MCF 10A (cell line): ENCODE measurements around the gene MCOLN2. TPM values are rescaled to one million over a fixed set of nuclear protein-coding genes. Genes with fewer than 3 reads are reported as not detected.

Experiments used
- BruUV-seq: library from RNA; stranded (reverse); fragments of 400-500 nt; replicated peaks from 2 replicates; lab custom pipeline; 2021; lab: Mats Ljungman, UMichigan
- CTCF ChIA-PET: fragments of 300-600 bp; sonication (Branson Sonifier 250); formaldehyde crosslinking; extraction: SDS; loops from one replicate; lab custom pipeline; 2021; ENCODE audit warnings: antibody characterized with exemption, inconsistent platforms; lab: Yijun Ruan, JAX
- POLR2A ChIA-PET: fragments of 300-600, 350-650 bp; sonication (Branson Sonifier 250); formaldehyde crosslinking; extraction: SDS; loops from one replicate; lab custom pipeline; 2020; ENCODE audit warnings: antibody characterized with exemption, inconsistent platforms; lab: Yijun Ruan, JAX
- DNase-seq: peaks from one replicate; pipeline ENCODE4 v3.0.0-alpha.2; 2018; ENCODE audit not compliant: unreplicated experiment
- H3K27ac Mint-ChIP-seq: one replicate; pipeline ENCODE4 v1.8.0; 2022; ENCODE audit warnings: mild to moderate bottlenecking, low read depth, mixed read lengths; ENCODE audit not compliant: unreplicated experiment
- H3K27me3 Mint-ChIP-seq: one replicate; pipeline ENCODE4 v1.8.0; 2022; ENCODE audit warnings: mixed read lengths; ENCODE audit not compliant: insufficient read depth, unreplicated experiment
- H3K36me3 Mint-ChIP-seq: one replicate; pipeline ENCODE4 v1.8.0; 2022; ENCODE audit warnings: mild to moderate bottlenecking, moderate library complexity, mixed read lengths; ENCODE audit not compliant: insufficient read depth, unreplicated experiment
- H3K4me1 Mint-ChIP-seq: one replicate; pipeline ENCODE4 v1.8.0; 2022; ENCODE audit warnings: mixed read lengths; ENCODE audit not compliant: insufficient read depth, unreplicated experiment
- H3K4me3 Mint-ChIP-seq: one replicate; pipeline ENCODE4 v1.8.0; 2022; ENCODE audit warnings: mild to moderate bottlenecking, moderate library complexity, mixed read lengths; ENCODE audit not compliant: unreplicated experiment
- H3K9me3 Mint-ChIP-seq: one replicate; pipeline ENCODE4 v1.8.0; 2022; ENCODE audit warnings: mixed read lengths; ENCODE audit not compliant: unreplicated experiment
- intact Hi-C: fragments of 100-400 bp; cut with micrococcal nuclease; formaldehyde crosslinking; loops from 2 replicates; pipeline ENCODE4 v1.14.1; 2022
- total RNA-seq: library from RNA; stranded (reverse); gene quantifications from 2 replicates; pipeline ENCODE4 v1.2.3, GENCODE V29; 2022
- TF ChIP-seq, protein P1 (sequence below): fragments of 200-600 bp; IDR thresholded peaks from one replicate; pipeline ENCODE4 v1.8.0; 2022; ENCODE audit warnings: antibody characterized with exemption, mild to moderate bottlenecking; ENCODE audit not compliant: unreplicated experiment

MCOLN2 gene
- total RNA-seq, 1 experiment from 2014 or later = 3.0 TPM

DNA sequence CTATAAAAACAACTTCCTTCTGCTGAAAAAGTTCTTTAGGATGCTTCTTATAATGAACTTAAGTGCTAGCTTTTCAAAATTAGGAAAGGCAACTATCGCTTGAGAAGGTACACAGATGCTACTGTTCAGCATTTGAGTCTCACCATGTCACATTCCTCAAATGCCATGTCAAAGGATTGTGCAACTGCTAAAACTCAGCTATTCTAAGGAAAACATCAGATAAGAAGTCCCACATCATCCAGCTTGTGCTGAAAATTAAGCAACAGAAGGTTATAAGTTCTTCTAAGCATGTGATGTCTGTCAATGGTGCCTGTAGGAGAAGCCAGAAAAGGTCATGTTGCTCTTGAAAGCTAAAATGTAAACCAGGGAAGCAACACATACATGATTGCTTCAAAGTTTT is 36.5 kb downstream of the MCOLN2 start:
- ChIA-PET CTCF (interaction anchor here (0.5 to 6.1 kb wide), 5 partner anchors 12 to 300 kb away, joined by 3 to 62 read pairs (median 3); partner anchors contain the start of gene C1orf52), POLR2A (interaction anchor here (0.7 to 1.3 kb wide), 4 partner anchors 11 to 285 kb away, joined by 3 to 4 read pairs (median 4); no protein-coding TSS in a partner anchor)
- DNase-seq = peak; percentile 49
- intact Hi-C loops = no loop called here
- no peak overlapping the region for H3K4me3 Mint-ChIP-seq
- no peaks in the 10 kb centered on the region for H3K27me3 Mint-ChIP-seq
- H3K27ac Mint-ChIP-seq = no peak overlapping the region
- H3K36me3 Mint-ChIP-seq = no peaks in the 10 kb centered on the region
- no peaks in the 10 kb centered on the region for H3K9me3 Mint-ChIP-seq
- TF ChIP-seq, protein P1, sequence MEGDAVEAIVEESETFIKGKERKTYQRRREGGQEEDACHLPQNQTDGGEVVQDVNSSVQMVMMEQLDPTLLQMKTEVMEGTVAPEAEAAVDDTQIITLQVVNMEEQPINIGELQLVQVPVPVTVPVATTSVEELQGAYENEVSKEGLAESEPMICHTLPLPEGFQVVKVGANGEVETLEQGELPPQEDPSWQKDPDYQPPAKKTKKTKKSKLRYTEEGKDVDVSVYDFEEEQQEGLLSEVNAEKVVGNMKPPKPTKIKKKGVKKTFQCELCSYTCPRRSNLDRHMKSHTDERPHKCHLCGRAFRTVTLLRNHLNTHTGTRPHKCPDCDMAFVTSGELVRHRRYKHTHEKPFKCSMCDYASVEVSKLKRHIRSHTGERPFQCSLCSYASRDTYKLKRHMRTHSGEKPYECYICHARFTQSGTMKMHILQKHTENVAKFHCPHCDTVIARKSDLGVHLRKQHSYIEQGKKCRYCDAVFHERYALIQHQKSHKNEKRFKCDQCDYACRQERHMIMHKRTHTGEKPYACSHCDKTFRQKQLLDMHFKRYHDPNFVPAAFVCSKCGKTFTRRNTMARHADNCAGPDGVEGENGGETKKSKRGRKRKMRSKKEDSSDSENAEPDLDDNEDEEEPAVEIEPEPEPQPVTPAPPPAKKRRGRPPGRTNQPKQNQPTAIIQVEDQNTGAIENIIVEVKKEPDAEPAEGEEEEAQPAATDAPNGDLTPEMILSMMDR = no peak
- BruUV-seq = no TSS peak
- H3K4me1 Mint-ChIP-seq = peaks cover 6% of the 10 kb centered on the region

- no peaks in the 10 kb centered on the region for H3K36me3 Mint-ChIP-seq
- H3K4me1 Mint-ChIP-seq = peaks cover 6% of the 10 kb centered on the region
Measured at GRCh38 chr1:84959294-84959693, 37.6 kb downstream of the MCOLN2 start.

DNA sequence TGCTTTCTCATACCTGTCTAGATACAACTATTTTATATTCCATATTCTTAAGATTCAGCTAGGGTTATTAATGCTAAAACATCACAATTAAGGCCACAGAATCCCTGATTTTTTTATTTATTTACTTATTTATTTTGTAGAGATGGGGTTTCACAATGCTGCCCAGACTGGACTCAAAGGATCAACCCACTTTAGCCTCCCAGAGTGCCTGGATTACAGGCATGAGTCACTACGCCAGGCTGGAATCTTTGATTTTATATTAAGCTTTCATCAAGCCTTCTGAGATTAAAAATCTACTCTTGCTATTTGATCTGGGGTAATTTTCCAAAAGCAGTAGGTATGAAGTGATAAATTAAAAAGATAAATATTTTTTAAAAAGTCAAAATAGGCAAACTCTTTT is 38.9 kb downstream of the MCOLN2 start:
- BruUV-seq = no TSS peak
- TF ChIP-seq, protein P1 = no peak
- H3K36me3 Mint-ChIP-seq = no peaks in the 10 kb centered on the region
- intact Hi-C loops = no loop called here
- no peak overlapping the region for H3K27ac Mint-ChIP-seq
- no peak overlapping the region for H3K4me3 Mint-ChIP-seq
- H3K27me3 Mint-ChIP-seq = no peaks in the 10 kb centered on the region
- DNase-seq = peak; percentile 36
- CTCF ChIA-PET = interaction anchor here (0.6 to 6.1 kb wide), 7 partner anchors 9 to 921 kb away, joined by 3 to 62 read pairs (median 3); no protein-coding TSS in a partner anchor
- POLR2A ChIA-PET = interaction anchor here (0.7 to 1.1 kb wide), 2 partner anchors 9 to 218 kb away, joined by 3 read pairs; no protein-coding TSS in a partner anchor
- H3K9me3 Mint-ChIP-seq = no peaks in the 10 kb centered on the region
- peaks cover 6% of the 10 kb centered on the region for H3K4me1 Mint-ChIP-seq

More at GRCh38 chr1:84959294-84959693, 37.6 kb downstream of the MCOLN2 start:
- BruUV-seq = no TSS peak
- Mint-ChIP-seq H3K9me3 (no peaks in the 10 kb centered on the region), H3K4me3 (no peak overlapping the region), H3K27me3 (no peaks in the 10 kb centered on the region), H3K27ac (no peak overlapping the region)
- ChIA-PET POLR2A (interaction anchor here (0.9 to 1.0 kb wide), 2 partner anchors 12 to 286 kb away, joined by 3 read pairs; no protein-coding TSS in a partner anchor), CTCF (interaction anchor here (0.8 to 6.1 kb wide), 2 partner anchors 14 to 296 kb away, joined by 5 to 62 read pairs; no protein-coding TSS in a partner anchor)
- no peak for DNase-seq
- TF ChIP-seq, protein P1 = no peak
- intact Hi-C loops = no loop called here

DNA sequence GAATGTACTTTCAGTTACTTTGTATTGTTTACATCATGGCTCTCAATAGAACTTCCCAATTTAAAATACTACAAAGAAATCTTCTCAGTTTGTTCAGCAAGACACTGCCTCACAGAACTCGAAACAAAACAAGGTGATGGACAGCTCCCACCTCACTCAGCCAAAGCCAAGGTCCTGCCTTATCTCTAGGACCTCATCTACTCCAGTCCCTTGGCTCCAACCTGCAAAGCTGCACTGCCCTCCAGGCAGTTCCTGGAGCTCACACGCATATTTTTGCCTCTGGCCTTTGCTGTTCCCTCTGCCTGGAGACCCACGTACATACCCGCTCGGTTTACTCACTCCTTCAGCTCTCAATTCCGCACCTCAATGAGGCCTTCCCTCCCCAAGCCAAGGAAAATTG is 40.3 kb downstream of the MCOLN2 start:
- peaks cover 6% of the 10 kb centered on the region for H3K4me1 Mint-ChIP-seq
- no peaks in the 10 kb centered on the region for H3K27me3 Mint-ChIP-seq
- no peaks in the 10 kb centered on the region for H3K36me3 Mint-ChIP-seq
- intact Hi-C loops = no loop called here
- TF ChIP-seq, protein P1 = no peak
- no peaks in the 10 kb centered on the region for H3K9me3 Mint-ChIP-seq
- CTCF ChIA-PET = interaction anchor here (0.8 to 6.1 kb wide), 2 partner anchors 12 to 298 kb away, joined by 4 to 62 read pairs; no protein-coding TSS in a partner anchor
- POLR2A ChIA-PET = no interaction called here
- no peak for DNase-seq
- BruUV-seq = no TSS peak
- no peak overlapping the region for H3K27ac Mint-ChIP-seq
- H3K4me3 Mint-ChIP-seq = no peak overlapping the region
